ENCODE measurements around the gene DEDD.

DEDD gene

DNA sequence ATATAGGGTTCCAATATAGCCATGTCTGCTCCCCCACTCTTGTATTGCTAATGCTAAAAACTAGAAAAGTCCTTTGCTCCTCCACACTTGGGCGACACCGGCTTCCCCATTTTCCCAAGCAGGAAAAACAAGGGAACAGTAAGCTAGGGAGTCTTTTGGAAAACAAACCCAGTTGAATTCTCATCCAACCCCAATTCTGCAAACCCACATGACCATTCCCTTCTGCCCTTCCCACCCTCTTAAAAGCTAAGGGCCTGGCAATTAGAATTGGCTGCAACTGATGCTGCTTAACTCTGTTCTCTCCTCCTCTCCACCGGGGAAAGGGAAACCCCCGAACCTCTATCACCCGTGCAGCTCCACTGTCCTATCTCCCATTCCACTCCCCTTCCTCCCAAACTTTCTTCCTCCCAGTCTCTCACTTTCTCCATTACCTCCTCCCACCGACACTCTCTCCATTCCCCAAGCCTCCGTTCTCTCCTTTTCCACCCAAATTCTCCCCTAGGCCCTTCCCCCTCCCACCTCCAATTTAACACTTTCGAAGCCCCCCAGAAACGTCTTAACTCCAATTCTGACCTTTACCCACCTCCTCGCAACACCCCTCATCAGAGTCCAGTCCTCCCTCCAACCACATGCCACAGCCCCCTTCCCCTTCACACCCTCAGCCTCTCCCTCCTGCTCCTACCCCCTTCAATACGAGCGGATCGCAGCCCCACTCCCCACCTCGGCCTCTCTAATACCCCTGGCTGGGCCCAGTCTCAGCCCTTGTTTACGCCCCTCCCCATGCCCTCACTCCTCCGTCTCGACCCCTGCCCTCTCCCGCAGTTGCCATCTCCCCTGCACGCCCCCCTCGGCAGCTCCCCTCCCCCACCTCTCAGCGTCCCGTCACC is 701 bp downstream of the DEDD start:
- H4K20me1 ChIP-seq (ENCODE audit: insufficient read depth, low read length) = 0 out of 2 replicates have a peak, but pooled peaks cover 5% of the 10 kb centered on the region
- peak overlapping the region; percentile 88 for H3K4me3 ChIP-seq (ENCODE audit: low read length)
- H3K9ac ChIP-seq (ENCODE audit: low read length) = peak overlapping the region; percentile 82
- no peaks in the 10 kb centered on the region for H3K27me3 ChIP-seq (ENCODE audit: low read depth, low read length)
- peak overlapping the region; percentile 95 for H3K4me2 ChIP-seq (ENCODE audit: low read length)
- TF ChIP-seq, protein P1, sequence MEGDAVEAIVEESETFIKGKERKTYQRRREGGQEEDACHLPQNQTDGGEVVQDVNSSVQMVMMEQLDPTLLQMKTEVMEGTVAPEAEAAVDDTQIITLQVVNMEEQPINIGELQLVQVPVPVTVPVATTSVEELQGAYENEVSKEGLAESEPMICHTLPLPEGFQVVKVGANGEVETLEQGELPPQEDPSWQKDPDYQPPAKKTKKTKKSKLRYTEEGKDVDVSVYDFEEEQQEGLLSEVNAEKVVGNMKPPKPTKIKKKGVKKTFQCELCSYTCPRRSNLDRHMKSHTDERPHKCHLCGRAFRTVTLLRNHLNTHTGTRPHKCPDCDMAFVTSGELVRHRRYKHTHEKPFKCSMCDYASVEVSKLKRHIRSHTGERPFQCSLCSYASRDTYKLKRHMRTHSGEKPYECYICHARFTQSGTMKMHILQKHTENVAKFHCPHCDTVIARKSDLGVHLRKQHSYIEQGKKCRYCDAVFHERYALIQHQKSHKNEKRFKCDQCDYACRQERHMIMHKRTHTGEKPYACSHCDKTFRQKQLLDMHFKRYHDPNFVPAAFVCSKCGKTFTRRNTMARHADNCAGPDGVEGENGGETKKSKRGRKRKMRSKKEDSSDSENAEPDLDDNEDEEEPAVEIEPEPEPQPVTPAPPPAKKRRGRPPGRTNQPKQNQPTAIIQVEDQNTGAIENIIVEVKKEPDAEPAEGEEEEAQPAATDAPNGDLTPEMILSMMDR (IDR thresholded peaks at IDR 0.05; ENCODE audit: low read depth, low read length) = no peak
- no peak for TF ChIP-seq EZH2phosphoT487 (IDR thresholded peaks at IDR 0.05; ENCODE audit: low read depth)
- peak overlapping the region; percentile 68 for H3K27ac ChIP-seq (ENCODE audit: low read length)
- H3K36me3 ChIP-seq (replicated peaks; ENCODE audit: low read depth, low read length) = peaks cover 34% of the 10 kb centered on the region
- no peaks in the 10 kb centered on the region for H3K9me3 ChIP-seq (ENCODE audit: insufficient read depth, low read length)
- peaks cover 51% of the 10 kb centered on the region for H3K79me2 ChIP-seq (ENCODE audit: low read length)
- H2AFZ ChIP-seq (ENCODE audit: low read depth, low read length) = no peak overlapping the region
- peaks cover 15% of the 10 kb centered on the region for H3K4me1 ChIP-seq (ENCODE audit: low read length)

DNA sequence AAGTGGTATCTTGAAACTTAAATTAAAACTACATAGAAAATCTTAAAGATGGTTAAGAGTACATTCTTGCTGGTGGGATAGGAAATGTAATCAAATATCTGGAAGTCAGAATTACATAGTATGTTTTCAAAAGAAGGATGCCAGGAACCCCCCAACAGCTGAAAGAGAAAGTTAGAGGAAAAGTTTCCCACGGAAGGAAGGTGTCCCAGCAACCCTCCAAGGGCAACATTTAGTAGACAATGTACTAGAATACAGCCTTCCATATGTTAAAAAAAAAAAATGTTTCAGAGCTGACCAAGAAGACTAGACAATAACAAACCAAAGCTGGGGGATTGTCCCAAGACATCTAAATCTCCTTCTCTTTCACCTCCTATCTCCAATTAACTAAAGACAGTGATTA is 2.2 kb downstream of the DEDD start:
- peaks cover 60% of the 10 kb centered on the region for H3K79me2 ChIP-seq (ENCODE audit: low read length)
- H3K4me3 ChIP-seq (ENCODE audit: low read length) = no peak overlapping the region
- no peak overlapping the region for H3K27ac ChIP-seq (ENCODE audit: low read length)
- H4K20me1 ChIP-seq (ENCODE audit: insufficient read depth, low read length) = 0 out of 2 replicates have a peak, but pooled peaks cover 5% of the 10 kb centered on the region
- no peaks in the 10 kb centered on the region for H3K27me3 ChIP-seq (ENCODE audit: low read depth, low read length)
- H3K4me1 ChIP-seq (ENCODE audit: low read length) = peaks cover 15% of the 10 kb centered on the region
- H3K4me2 ChIP-seq (ENCODE audit: low read length) = no peak overlapping the region
- H3K36me3 ChIP-seq (replicated peaks; ENCODE audit: low read depth, low read length) = peaks cover 43% of the 10 kb centered on the region
- H2AFZ ChIP-seq (ENCODE audit: low read depth, low read length) = no peak overlapping the region
- no peak overlapping the region for H3K9ac ChIP-seq (ENCODE audit: low read length)
- H3K9me3 ChIP-seq (ENCODE audit: insufficient read depth, low read length) = no peaks in the 10 kb centered on the region
- no peak for TF ChIP-seq EZH2phosphoT487 (IDR thresholded peaks at IDR 0.05; ENCODE audit: low read depth)
- TF ChIP-seq, protein P1 (IDR thresholded peaks at IDR 0.05; ENCODE audit: low read depth, low read length) = no peak

DNA sequence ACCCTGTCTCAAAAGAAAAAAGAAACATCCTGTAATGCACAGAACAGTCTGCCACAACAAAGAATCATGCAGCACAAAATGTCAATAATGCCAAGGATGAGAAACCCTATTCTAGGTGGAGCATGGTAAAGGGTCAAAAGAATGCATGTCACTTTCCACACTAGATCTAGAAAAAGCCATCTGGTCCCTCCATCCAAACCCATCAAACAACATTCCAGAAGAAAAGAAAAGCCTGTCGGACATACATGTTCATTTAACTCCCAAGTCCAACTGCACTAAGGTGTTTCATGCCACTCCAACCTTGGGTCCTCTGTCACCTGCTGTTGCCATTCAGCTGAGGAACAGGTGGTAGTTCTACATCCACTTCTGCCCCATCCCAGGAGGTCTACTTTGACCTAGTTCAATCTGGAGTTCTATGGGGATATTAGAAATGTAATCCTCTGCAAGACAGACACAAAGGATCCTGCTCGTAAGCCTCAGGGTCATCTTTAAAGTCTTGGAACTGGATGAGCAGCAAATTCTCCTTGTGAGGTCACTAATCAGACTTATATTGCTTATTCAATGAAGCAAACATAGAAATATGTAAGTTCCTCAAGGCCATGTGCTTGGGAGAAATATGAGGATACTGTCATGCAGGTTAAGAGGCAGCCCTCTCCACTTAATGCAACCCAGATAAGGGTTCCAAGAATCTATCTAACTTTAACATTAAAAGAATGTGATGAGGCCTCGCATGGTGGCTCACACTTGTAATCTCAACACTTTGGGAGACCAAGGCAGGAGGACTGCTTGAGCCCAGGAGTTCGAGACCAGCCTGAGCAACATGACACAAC is 3.7 kb downstream of the DEDD start:
- no peak overlapping the region for H3K9ac ChIP-seq (ENCODE audit: low read length)
- peaks cover 53% of the 10 kb centered on the region for H3K36me3 ChIP-seq (replicated peaks; ENCODE audit: low read depth, low read length)
- peaks cover 61% of the 10 kb centered on the region for H3K79me2 ChIP-seq (ENCODE audit: low read length)
- no peaks in the 10 kb centered on the region for H3K9me3 ChIP-seq (ENCODE audit: insufficient read depth, low read length)
- TF ChIP-seq EZH2phosphoT487 (IDR thresholded peaks at IDR 0.05; ENCODE audit: low read depth) = no peak
- TF ChIP-seq, protein P1 (IDR thresholded peaks at IDR 0.05; ENCODE audit: low read depth, low read length) = no peak
- no peak overlapping the region for H2AFZ ChIP-seq (ENCODE audit: low read depth, low read length)
- H3K4me2 ChIP-seq (ENCODE audit: low read length) = no peak overlapping the region
- no peaks in the 10 kb centered on the region for H3K27me3 ChIP-seq (ENCODE audit: low read depth, low read length)
- peaks cover 14% of the 10 kb centered on the region for H3K4me1 ChIP-seq (ENCODE audit: low read length)
- H4K20me1 ChIP-seq (ENCODE audit: insufficient read depth, low read length) = 0 out of 2 replicates have a peak, but pooled peaks cover 5% of the 10 kb centered on the region
- H3K27ac ChIP-seq (ENCODE audit: low read length) = no peak overlapping the region
- H3K4me3 ChIP-seq (ENCODE audit: low read length) = no peak overlapping the region

DNA sequence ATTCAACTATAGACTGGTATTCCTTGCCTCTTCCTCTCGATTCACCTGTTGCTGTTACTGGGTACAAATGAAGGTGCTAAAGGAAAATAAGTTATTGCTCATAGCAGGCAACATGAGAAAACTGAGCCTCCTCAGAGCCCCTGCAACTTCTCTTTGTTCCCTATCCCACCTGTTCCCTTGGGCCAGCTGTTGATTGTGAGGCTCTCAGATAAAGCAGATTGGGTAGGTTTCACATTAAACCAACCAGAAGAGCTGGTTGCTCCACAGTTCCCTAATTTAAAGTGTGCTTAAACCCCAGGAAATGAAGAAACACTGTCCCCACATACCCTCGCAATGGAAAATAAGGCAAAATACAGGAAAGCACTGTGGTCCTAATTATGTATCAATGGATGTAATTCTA is 4.8 kb downstream of the DEDD start:
- H3K36me3 ChIP-seq (replicated peaks; ENCODE audit: low read depth, low read length) = peaks cover 61% of the 10 kb centered on the region
- no peak overlapping the region for H2AFZ ChIP-seq (ENCODE audit: low read depth, low read length)
- 0 out of 2 replicates have a peak, but pooled peaks cover 5% of the 10 kb centered on the region for H4K20me1 ChIP-seq (ENCODE audit: insufficient read depth, low read length)
- no peak overlapping the region for H3K9ac ChIP-seq (ENCODE audit: low read length)
- H3K4me1 ChIP-seq (ENCODE audit: low read length) = peaks cover 10% of the 10 kb centered on the region
- H3K4me2 ChIP-seq (ENCODE audit: low read length) = no peak overlapping the region
- H3K27me3 ChIP-seq (ENCODE audit: low read depth, low read length) = no peaks in the 10 kb centered on the region
- H3K79me2 ChIP-seq (ENCODE audit: low read length) = peaks cover 52% of the 10 kb centered on the region
- TF ChIP-seq EZH2phosphoT487 (IDR thresholded peaks at IDR 0.05; ENCODE audit: low read depth) = no peak
- TF ChIP-seq, protein P1 (IDR thresholded peaks at IDR 0.05; ENCODE audit: low read depth, low read length) = no peak
- no peaks in the 10 kb centered on the region for H3K9me3 ChIP-seq (ENCODE audit: insufficient read depth, low read length)
- no peak overlapping the region for H3K27ac ChIP-seq (ENCODE audit: low read length)
- no peak overlapping the region for H3K4me3 ChIP-seq (ENCODE audit: low read length)

Measured in OCI-LY3 (cell line).